GM13976 (cell line): ENCODE data around the gene HSP90AB1.

Source experiments
- DNase-seq: peaks from one replicate; pipeline ENCODE4 v3.0.0; 2012; ENCODE audit warnings: low spot score
- CTCF ChIP-seq: IDR thresholded peaks from 2 replicates; pipeline ENCODE4 v1.5.1; 2012; ENCODE audit warnings: borderline replicate concordance, mild to moderate bottlenecking; ENCODE audit not compliant: insufficient read depth; ENCODE audit errors: extremely low read depth, missing control alignments, control extremely low read depth
- in situ Hi-C: fragments of 300-500 bp; cut with MboI; formaldehyde crosslinking; loops from one replicate; pipeline ENCODE4 v1.12.0; 2022; ENCODE audit warnings: low sequenced_read_pairs, mixed read lengths, inconsistent platforms; ENCODE audit not compliant: unreplicated experiment

The HSP90AB1 gene

DNA sequence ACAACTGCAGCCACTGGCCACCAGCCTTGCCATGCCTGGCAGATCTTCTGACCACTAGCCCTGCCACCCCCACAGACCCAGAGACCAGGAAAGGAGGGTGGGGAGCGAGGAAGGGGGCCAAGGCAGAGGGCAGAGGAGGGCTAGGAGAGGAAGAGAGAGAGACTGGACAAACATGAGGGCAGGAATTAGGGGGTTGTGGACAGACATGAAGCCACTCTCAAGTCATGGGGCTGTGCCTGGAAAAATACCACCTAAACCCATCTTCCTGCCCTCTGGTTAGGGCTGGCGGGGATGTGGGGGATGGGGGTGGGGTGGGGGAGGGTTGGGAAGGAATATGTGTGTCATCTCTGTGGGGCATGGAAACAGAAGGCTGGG lies 25.0 kb upstream of the HSP90AB1 start:
- in situ Hi-C loops, result no loop called here
- no peak for TF ChIP-seq CTCF
- peak; percentile 11 for DNase-seq

DNA sequence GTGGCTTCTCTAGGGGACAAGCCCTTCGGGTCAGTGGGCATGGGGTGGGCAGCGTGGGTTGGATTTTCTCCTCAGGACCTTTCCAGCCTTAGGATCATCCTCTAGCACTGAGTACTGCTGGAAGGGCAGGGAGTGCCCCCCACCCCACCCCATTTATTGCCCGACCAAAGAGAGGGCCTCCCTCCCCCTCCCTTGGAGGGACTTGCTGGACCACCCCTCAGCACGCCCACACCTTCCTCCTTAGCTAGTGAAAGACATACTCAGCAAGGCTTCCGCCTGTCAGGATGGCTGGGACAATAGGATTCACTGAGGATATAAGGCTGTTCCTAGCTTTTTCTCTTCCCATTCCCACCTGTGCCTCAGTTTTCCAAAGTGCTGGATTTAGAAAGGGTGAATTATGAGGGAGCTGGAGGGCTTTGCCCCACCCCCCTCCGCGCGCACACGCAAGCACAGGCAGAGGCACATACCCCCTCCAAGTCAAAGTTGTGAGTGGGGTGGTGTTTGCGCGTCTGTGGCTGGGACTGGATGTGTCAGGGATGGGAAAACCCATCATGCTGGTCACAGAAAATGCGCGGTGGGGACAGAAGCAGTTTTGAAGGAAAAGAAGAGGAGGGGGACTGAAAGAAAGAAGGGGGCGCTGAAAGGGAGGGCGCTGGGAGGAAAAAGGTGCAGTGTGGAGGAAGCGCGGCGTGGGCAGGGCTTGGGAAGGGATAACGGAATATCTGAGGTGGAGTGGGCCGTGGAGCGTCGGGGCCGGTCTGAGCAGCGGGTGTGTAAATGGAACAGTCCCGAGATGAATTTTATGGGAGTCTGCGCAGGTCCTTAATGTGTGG lies 24.2 kb upstream of the HSP90AB1 start:
- no peak for TF ChIP-seq CTCF
- DNase-seq, result peak; percentile 14
- in situ Hi-C loops, result no loop called here

- DNase-seq, result peak; percentile 94
- in situ Hi-C loops, result no loop called here
- TF ChIP-seq CTCF, result no peak
These were observed 23.4 kb upstream of the HSP90AB1 start, which contains the start of gene SLC29A1 for GRCh38 chr6:44223319-44224028. SLC29A1 (plus strand) TSS chr6:44223595; CDS start chr6:44227314, 3,719 bp downstream.

GRCh38 chr6:44224029-44224964 lies 22.6 kb upstream of the HSP90AB1 start:
- in situ Hi-C loops, result no loop called here
- peak; percentile 16 for DNase-seq
- TF ChIP-seq CTCF, result no peak

GRCh38 chr6:44224965-44225305 lies 22.0 kb upstream of the HSP90AB1 start:
- TF ChIP-seq CTCF, result no peak
- DNase-seq, result no peak
- in situ Hi-C loops, result no loop called here

DNA sequence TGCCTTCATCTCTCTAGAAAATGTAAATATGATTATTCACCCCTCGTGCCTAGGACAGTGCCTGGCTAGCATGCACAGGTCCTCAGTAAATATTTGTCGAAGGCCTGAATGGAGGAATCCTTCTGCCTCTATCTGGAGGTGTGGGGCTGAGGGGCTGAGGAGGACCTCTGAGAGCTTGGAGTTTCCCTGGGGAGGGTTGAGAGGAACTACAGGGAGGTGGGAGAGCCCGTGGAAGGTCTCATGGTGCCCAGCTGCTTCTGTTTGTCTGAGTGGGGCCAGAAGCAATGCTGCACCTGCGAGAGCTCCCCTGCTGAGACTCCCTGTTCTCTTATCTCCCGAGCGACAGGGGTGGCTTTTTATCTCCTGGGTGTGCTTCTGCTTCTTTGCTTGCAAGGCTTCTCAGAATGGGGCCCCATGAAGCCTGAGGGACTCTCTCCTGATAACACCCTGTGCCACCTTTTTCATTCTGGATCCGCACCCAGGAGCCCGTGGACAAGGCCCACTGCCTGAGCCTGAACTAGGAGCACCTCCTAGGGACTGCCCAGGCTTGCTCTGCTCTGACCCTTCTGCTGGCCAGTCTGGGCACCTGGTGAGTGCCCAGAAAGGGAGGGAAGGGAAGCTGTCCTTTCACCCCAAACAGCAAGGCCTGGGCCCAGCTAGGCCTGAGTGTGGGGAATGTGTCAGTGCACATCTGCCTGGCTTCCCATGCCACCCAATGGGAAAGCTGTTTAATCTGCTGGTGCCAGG lies 21.1 kb upstream of the HSP90AB1 start:
- DNase-seq, result peak; percentile 17
- in situ Hi-C loops, result no loop called here
- TF ChIP-seq CTCF, result no peak
